ENCODE measurements around the gene PROM2.

DNA sequence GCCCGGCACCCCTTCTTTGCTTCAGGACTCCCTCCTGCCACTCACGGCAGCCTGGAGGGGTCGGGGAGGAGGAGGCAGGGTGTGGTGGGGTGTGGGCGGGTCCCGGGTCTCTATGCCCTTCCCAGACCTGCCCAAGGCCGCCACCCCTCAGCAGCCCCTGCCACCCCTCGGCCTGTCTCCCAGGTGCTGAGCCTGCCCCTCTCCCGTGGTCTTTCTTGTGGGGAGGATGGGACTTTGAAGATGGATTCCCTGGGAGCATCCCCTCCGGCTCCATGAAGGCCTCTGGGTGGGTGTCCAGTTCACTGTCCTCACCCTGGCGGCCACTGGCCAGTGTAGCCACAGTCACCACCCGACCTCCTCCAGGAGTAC, 46.1 kb downstream of the PROM2 start:
- TF ChIP-seq, protein P1, sequence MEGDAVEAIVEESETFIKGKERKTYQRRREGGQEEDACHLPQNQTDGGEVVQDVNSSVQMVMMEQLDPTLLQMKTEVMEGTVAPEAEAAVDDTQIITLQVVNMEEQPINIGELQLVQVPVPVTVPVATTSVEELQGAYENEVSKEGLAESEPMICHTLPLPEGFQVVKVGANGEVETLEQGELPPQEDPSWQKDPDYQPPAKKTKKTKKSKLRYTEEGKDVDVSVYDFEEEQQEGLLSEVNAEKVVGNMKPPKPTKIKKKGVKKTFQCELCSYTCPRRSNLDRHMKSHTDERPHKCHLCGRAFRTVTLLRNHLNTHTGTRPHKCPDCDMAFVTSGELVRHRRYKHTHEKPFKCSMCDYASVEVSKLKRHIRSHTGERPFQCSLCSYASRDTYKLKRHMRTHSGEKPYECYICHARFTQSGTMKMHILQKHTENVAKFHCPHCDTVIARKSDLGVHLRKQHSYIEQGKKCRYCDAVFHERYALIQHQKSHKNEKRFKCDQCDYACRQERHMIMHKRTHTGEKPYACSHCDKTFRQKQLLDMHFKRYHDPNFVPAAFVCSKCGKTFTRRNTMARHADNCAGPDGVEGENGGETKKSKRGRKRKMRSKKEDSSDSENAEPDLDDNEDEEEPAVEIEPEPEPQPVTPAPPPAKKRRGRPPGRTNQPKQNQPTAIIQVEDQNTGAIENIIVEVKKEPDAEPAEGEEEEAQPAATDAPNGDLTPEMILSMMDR (IDR thresholded peaks at IDR 0.05): no peak
- no peak for TF ChIP-seq POLR2A (IDR thresholded peaks at IDR 0.05)
